ENCODE measurements around the gene CAPZA2.

CAPZA2 gene

DNA sequence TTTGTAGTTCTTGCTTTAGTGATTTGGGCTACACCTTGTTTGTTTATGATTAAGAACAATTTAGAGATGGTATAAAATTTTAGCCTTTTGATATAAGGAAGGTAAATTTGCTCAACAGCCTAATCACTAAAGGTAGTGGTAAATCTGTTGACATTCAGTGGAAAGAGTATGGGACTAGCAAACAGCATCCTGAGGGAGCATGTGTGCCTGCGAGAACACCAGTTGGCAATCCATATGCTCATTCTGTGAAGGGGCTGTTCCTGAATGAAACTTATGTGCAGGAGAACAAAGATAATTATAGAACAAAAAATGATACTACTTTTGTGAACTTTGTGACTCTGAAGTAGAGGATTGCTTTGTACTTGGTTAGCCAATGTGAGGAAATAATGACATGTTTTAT is 44.0 kb downstream of the CAPZA2 start:
- Histone ChIP-seq H3K27me3 (ENCODE audit: control insufficient read depth, insufficient read depth, low read length, poor library complexity, severe bottlenecking) (no peaks in the 10 kb centered on the region), H3K27ac (ENCODE audit: insufficient read depth, low read depth, low read length, poor library complexity, severe bottlenecking) (no peak overlapping the region), H3K4me3 (ENCODE audit: insufficient read depth, low read depth, low read length) (no peak overlapping the region), H3K9me3 (ENCODE audit: control insufficient read depth, low read length) (no peaks in the 10 kb centered on the region), H3K36me3 (ENCODE audit: control insufficient read depth, insufficient read depth, low read length) (peaks cover 11% of the 10 kb centered on the region), H3K4me1 (ENCODE audit: control insufficient read depth, insufficient read depth, low read length) (peaks cover 4% of the 10 kb centered on the region)
- WGBS, 2 experiments, result 92 to 100% methylated on average over 1 of the region's 1 CpG

- H3K27me3 ChIP-seq (ENCODE audit: control insufficient read depth, insufficient read depth, low read length, poor library complexity, severe bottlenecking), result no peaks in the 10 kb centered on the region
- H3K9me3 ChIP-seq (ENCODE audit: control insufficient read depth, low read length), result no peaks in the 10 kb centered on the region
- peaks cover 33% of the 10 kb centered on the region for H3K36me3 ChIP-seq (ENCODE audit: control insufficient read depth, insufficient read depth, low read length)
- no peak overlapping the region for H3K27ac ChIP-seq (ENCODE audit: insufficient read depth, low read depth, low read length, poor library complexity, severe bottlenecking)
- peaks cover 2% of the 10 kb centered on the region for H3K4me1 ChIP-seq (ENCODE audit: control insufficient read depth, insufficient read depth, low read length)
- H3K4me3 ChIP-seq (ENCODE audit: insufficient read depth, low read depth, low read length), result no peak overlapping the region
- WGBS, 2 experiments, result 82 to 88% methylated on average over 6 of the region's 6 CpGs
These were observed 48.0 kb downstream of the CAPZA2 start for GRCh38 chr7:116910383-116910782.

- no peaks in the 10 kb centered on the region for H3K9me3 ChIP-seq (ENCODE audit: control insufficient read depth, low read length)
- peaks cover 33% of the 10 kb centered on the region for H3K36me3 ChIP-seq (ENCODE audit: control insufficient read depth, insufficient read depth, low read length)
- no peak overlapping the region for H3K27ac ChIP-seq (ENCODE audit: insufficient read depth, low read depth, low read length, poor library complexity, severe bottlenecking)
- no peak overlapping the region for H3K4me3 ChIP-seq (ENCODE audit: insufficient read depth, low read depth, low read length)
- H3K27me3 ChIP-seq (ENCODE audit: control insufficient read depth, insufficient read depth, low read length, poor library complexity, severe bottlenecking), result no peaks in the 10 kb centered on the region
- WGBS, 2 experiments, result 89 to 92% methylated on average over 1 of the region's 1 CpG
- H3K4me1 ChIP-seq (ENCODE audit: control insufficient read depth, insufficient read depth, low read length), result no peaks in the 10 kb centered on the region
These were observed 49.4 kb downstream of the CAPZA2 start for GRCh38 chr7:116911801-116912200.

- H3K4me1 ChIP-seq (ENCODE audit: control insufficient read depth, insufficient read depth, low read length), result no peaks in the 10 kb centered on the region
- no peak overlapping the region for H3K4me3 ChIP-seq (ENCODE audit: insufficient read depth, low read depth, low read length)
- 100% methylated on average over 1 of the region's 1 CpG for WGBS, 2 experiments
- H3K36me3 ChIP-seq (ENCODE audit: control insufficient read depth, insufficient read depth, low read length), result peaks cover 33% of the 10 kb centered on the region
- no peak overlapping the region for H3K27ac ChIP-seq (ENCODE audit: insufficient read depth, low read depth, low read length, poor library complexity, severe bottlenecking)
- no peaks in the 10 kb centered on the region for H3K9me3 ChIP-seq (ENCODE audit: control insufficient read depth, low read length)
- no peaks in the 10 kb centered on the region for H3K27me3 ChIP-seq (ENCODE audit: control insufficient read depth, insufficient read depth, low read length, poor library complexity, severe bottlenecking)
These were observed 50.0 kb downstream of the CAPZA2 start for GRCh38 chr7:116912269-116912909.

GRCh38 chr7:116918704-116919103 is 56.3 kb downstream of the CAPZA2 start:
- no CpG with 5 or more reads among the region's 3 CpGs for WGBS, 2 experiments
- Histone ChIP-seq H3K27ac (ENCODE audit: insufficient read depth, low read depth, low read length, poor library complexity, severe bottlenecking) (no peak overlapping the region), H3K9me3 (ENCODE audit: control insufficient read depth, low read length) (no peaks in the 10 kb centered on the region), H3K4me1 (ENCODE audit: control insufficient read depth, insufficient read depth, low read length) (no peaks in the 10 kb centered on the region), H3K4me3 (ENCODE audit: insufficient read depth, low read depth, low read length) (no peak overlapping the region), H3K36me3 (ENCODE audit: control insufficient read depth, insufficient read depth, low read length) (peaks cover 14% of the 10 kb centered on the region), H3K27me3 (ENCODE audit: control insufficient read depth, insufficient read depth, low read length, poor library complexity, severe bottlenecking) (no peaks in the 10 kb centered on the region)

DNA sequence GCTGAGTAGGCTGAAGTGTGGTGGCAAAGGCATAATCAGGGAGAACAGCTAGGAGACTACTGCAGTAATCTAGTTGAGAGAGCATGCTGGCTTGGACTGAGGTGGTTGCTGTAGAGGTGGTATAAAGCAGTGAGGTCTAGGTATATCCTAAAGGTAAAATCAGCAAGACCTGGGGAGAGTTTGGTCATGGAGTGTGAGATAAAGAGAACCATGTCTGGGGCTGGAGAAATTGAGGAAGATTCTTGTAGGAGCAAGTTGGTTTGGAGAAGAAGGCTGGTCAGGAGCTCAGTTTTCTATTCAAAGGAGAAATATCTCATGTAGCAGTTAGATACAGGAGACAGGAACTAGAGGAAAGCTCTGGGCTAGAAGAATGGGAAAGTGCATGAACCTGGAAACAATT is 58.0 kb downstream of the CAPZA2 start:
- Histone ChIP-seq H3K4me1 (ENCODE audit: control insufficient read depth, insufficient read depth, low read length) (no peaks in the 10 kb centered on the region), H3K27me3 (ENCODE audit: control insufficient read depth, insufficient read depth, low read length, poor library complexity, severe bottlenecking) (no peaks in the 10 kb centered on the region), H3K4me3 (ENCODE audit: insufficient read depth, low read depth, low read length) (no peak overlapping the region), H3K27ac (ENCODE audit: insufficient read depth, low read depth, low read length, poor library complexity, severe bottlenecking) (no peak overlapping the region), H3K9me3 (ENCODE audit: control insufficient read depth, low read length) (no peaks in the 10 kb centered on the region), H3K36me3 (ENCODE audit: control insufficient read depth, insufficient read depth, low read length) (peaks cover 7% of the 10 kb centered on the region)

DNA sequence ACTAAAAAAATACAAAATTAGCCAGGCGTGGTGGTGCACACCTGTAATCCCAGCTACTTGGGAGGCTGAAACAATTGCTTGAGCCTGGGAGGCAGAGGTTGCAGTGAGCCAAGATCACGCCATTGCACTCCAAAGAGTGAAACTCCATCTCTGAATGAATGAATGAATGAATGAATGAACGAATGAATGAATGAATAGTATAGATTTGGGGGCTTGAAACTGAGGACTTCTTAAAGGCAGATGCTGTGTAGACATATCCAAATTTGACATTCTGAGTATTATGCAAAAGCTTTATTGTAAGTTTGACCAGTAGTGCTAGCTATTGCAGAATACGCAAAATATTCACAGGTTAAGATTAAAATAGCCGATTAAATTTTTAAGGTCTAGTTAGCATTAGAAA is 60.2 kb downstream of the CAPZA2 start:
- 69 to 71% methylated on average over 5 of the region's 5 CpGs for WGBS, 2 experiments
- H3K27ac ChIP-seq (ENCODE audit: insufficient read depth, low read depth, low read length, poor library complexity, severe bottlenecking), result no peak overlapping the region

DNA sequence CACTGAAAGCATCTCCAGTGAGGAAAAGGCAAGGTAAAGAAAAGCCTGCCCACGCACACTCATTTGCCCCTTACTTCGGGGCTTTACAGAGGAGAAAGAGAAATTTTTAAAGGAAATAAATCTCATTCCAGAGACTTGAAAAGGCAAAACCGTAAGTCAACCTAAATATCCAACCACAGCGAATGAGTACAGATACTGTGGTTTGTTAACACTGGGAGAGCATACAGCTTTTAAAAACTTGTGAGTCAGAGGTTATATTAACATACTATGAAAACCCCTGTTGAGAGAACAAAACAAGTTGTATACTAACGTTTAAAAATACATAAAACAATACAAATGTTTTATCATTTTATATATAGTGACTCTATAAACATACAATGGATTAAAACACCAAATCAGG is 62.4 kb downstream of the CAPZA2 start:
- no peak overlapping the region for H3K27ac ChIP-seq (ENCODE audit: insufficient read depth, low read depth, low read length, poor library complexity, severe bottlenecking)
- H3K9me3 ChIP-seq (ENCODE audit: control insufficient read depth, low read length), result no peaks in the 10 kb centered on the region
- H3K36me3 ChIP-seq (ENCODE audit: control insufficient read depth, insufficient read depth, low read length), result no peaks in the 10 kb centered on the region
- 86 to 92% methylated on average over 3 to 4 of the region's 5 CpGs for WGBS, 2 experiments
- no peak overlapping the region for H3K4me3 ChIP-seq (ENCODE audit: insufficient read depth, low read depth, low read length)
- H3K27me3 ChIP-seq (ENCODE audit: control insufficient read depth, insufficient read depth, low read length, poor library complexity, severe bottlenecking), result no peaks in the 10 kb centered on the region
- H3K4me1 ChIP-seq (ENCODE audit: control insufficient read depth, insufficient read depth, low read length), result no peaks in the 10 kb centered on the region

More for the DNA sequence above, 60.2 kb downstream of the CAPZA2 start:
- Histone ChIP-seq H3K4me1 (ENCODE audit: control insufficient read depth, insufficient read depth, low read length) (no peaks in the 10 kb centered on the region), H3K27me3 (ENCODE audit: control insufficient read depth, insufficient read depth, low read length, poor library complexity, severe bottlenecking) (no peaks in the 10 kb centered on the region), H3K36me3 (ENCODE audit: control insufficient read depth, insufficient read depth, low read length) (peaks cover 6% of the 10 kb centered on the region), H3K9me3 (ENCODE audit: control insufficient read depth, low read length) (no peaks in the 10 kb centered on the region), H3K4me3 (ENCODE audit: insufficient read depth, low read depth, low read length) (no peak overlapping the region)

DNA sequence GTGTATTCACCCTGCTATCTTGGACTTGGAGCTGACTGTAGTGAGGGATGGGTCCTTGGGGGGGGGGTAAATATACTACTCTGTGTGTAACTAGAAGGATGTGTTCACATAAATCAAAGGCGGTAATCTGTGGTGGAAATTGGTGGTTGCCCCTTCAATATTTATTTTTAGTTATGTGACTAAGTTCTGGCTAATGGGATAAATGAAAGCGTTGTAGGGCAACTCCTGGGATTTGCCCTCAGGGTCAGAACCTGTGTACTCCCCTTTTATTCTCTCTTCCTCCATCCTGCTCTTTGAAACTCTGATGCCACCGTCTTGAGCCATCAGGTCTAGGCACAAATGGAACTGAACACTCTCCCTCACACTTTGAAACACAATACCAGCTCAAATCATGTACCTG is 66.6 kb downstream of the CAPZA2 start:
- 91 to 97% methylated on average over 3 of the region's 3 CpGs for WGBS, 2 experiments
- H3K9me3 ChIP-seq (ENCODE audit: control insufficient read depth, low read length), result no peaks in the 10 kb centered on the region
- no peak overlapping the region for H3K4me3 ChIP-seq (ENCODE audit: insufficient read depth, low read depth, low read length)
- H3K27me3 ChIP-seq (ENCODE audit: control insufficient read depth, insufficient read depth, low read length, poor library complexity, severe bottlenecking), result peaks cover 9% of the 10 kb centered on the region
- no peaks in the 10 kb centered on the region for H3K4me1 ChIP-seq (ENCODE audit: control insufficient read depth, insufficient read depth, low read length)
- H3K36me3 ChIP-seq (ENCODE audit: control insufficient read depth, insufficient read depth, low read length), result no peaks in the 10 kb centered on the region
- no peak overlapping the region for H3K27ac ChIP-seq (ENCODE audit: insufficient read depth, low read depth, low read length, poor library complexity, severe bottlenecking)

GRCh38 chr7:116929914-116930913 is 67.8 kb downstream of the CAPZA2 start:
- WGBS, 2 experiments, result 49% methylated on average over 25 of the region's 25 CpGs
- no peak overlapping the region for H3K27ac ChIP-seq (ENCODE audit: insufficient read depth, low read depth, low read length, poor library complexity, severe bottlenecking)
- no peak overlapping the region for H3K4me3 ChIP-seq (ENCODE audit: insufficient read depth, low read depth, low read length)

More at GRCh38 chr7:116929914-116930913, 67.8 kb downstream of the CAPZA2 start:
- no peaks in the 10 kb centered on the region for H3K4me1 ChIP-seq (ENCODE audit: control insufficient read depth, insufficient read depth, low read length)
- peaks cover 9% of the 10 kb centered on the region for H3K27me3 ChIP-seq (ENCODE audit: control insufficient read depth, insufficient read depth, low read length, poor library complexity, severe bottlenecking)
- no peaks in the 10 kb centered on the region for H3K36me3 ChIP-seq (ENCODE audit: control insufficient read depth, insufficient read depth, low read length)
- no peaks in the 10 kb centered on the region for H3K9me3 ChIP-seq (ENCODE audit: control insufficient read depth, low read length)

All from ectodermal cell (in vitro differentiated cells).